DOHH2 (cell line): ENCODE data around the gene FOXF2.

ENCODE experiments used
- H3F3A ChIP-seq: fragments of 200-600 bp; sonication (generic), shearing (Covaris generic); 2 replicates; pipeline ENCODE4 v1.6.0; 2016; ENCODE audit warnings: antibody characterized with exemption, mild to moderate bottlenecking; ENCODE audit not compliant: control insufficient read depth, insufficient read depth
- H3K27ac ChIP-seq: fragments of 200-600 bp; sonication (generic); 2 replicates; pipeline ENCODE4 v1.5.1; 2014; ENCODE audit warnings: low read depth, mild to moderate bottlenecking, low read length, moderate library complexity
- H3K27me3 ChIP-seq: fragments of 200-600 bp; sonication (generic); 2 replicates; pipeline ENCODE4 v1.6.1; 2014; ENCODE audit warnings: mild to moderate bottlenecking, low read length, mixed read lengths; ENCODE audit not compliant: control insufficient read depth
- H3K36me3 ChIP-seq: fragments of 200-600 bp; sonication (generic); 2 replicates; pipeline ENCODE4 v1.6.1; 2014; ENCODE audit warnings: mild to moderate bottlenecking, low read length, moderate library complexity, mixed read lengths; ENCODE audit not compliant: control insufficient read depth
- H3K4me1 ChIP-seq: fragments of 200-600 bp; sonication (generic); 2 replicates; pipeline ENCODE4 v1.6.1; 2014; ENCODE audit warnings: mild to moderate bottlenecking, low read length, mixed read lengths; ENCODE audit not compliant: control insufficient read depth
- H3K4me2 ChIP-seq: fragments of 200-600 bp; sonication (generic); 2 replicates; pipeline ENCODE4 v1.6.0; 2014; ENCODE audit warnings: mild to moderate bottlenecking, low read length, moderate library complexity
- H3K4me3 ChIP-seq: fragments of 200-600 bp; sonication (generic); 2 replicates; pipeline ENCODE4 v1.5.1; 2014; ENCODE audit warnings: mild to moderate bottlenecking, low read length, mixed read lengths
- H3K79me2 ChIP-seq: fragments of 200-600 bp; sonication (generic); 2 replicates; pipeline ENCODE4 v1.6.1; 2014; ENCODE audit warnings: mild to moderate bottlenecking, low read length, mixed read lengths; ENCODE audit not compliant: control insufficient read depth
- H3K9me2 ChIP-seq: fragments of 200-600 bp; sonication (generic); replicated peaks from 2 replicates; pipeline ENCODE4 v1.6.1; 2014; ENCODE audit warnings: mild to moderate bottlenecking, low read length, mixed read lengths; ENCODE audit not compliant: control insufficient read depth
- H3K9me3 ChIP-seq: fragments of 200-600 bp; sonication (generic); 2 replicates; pipeline ENCODE4 v1.6.1; 2014; ENCODE audit warnings: antibody characterized with exemption, low read length, mixed read lengths; ENCODE audit not compliant: control insufficient read depth, insufficient read depth
- H4K20me1 ChIP-seq: fragments of 200-600 bp; sonication (generic); 2 replicates; pipeline ENCODE4 v1.6.0; 2014; ENCODE audit warnings: low read depth, mild to moderate bottlenecking, antibody characterized with exemption, low read length, moderate library complexity; ENCODE audit not compliant: control insufficient read depth, insufficient read depth
- EZH2phosphoT487 ChIP-seq: fragments of 200-600 bp; sonication (generic); IDR thresholded peaks from 2 replicates; pipeline ENCODE4 v1.6.1; 2017; ENCODE audit warnings: borderline replicate concordance, mild to moderate bottlenecking, antibody characterized with exemption, low read length, moderate library complexity, mixed read lengths
- TF ChIP-seq, protein P1 (sequence below): fragments of 200-600 bp; sonication (generic); IDR thresholded peaks from one replicate; pipeline ENCODE4 v1.5.1; 2014; ENCODE audit warnings: antibody characterized with exemption, mild to moderate bottlenecking, low read depth, low read length; ENCODE audit not compliant: poor library complexity, severe bottlenecking

The FOXF2 gene

DNA sequence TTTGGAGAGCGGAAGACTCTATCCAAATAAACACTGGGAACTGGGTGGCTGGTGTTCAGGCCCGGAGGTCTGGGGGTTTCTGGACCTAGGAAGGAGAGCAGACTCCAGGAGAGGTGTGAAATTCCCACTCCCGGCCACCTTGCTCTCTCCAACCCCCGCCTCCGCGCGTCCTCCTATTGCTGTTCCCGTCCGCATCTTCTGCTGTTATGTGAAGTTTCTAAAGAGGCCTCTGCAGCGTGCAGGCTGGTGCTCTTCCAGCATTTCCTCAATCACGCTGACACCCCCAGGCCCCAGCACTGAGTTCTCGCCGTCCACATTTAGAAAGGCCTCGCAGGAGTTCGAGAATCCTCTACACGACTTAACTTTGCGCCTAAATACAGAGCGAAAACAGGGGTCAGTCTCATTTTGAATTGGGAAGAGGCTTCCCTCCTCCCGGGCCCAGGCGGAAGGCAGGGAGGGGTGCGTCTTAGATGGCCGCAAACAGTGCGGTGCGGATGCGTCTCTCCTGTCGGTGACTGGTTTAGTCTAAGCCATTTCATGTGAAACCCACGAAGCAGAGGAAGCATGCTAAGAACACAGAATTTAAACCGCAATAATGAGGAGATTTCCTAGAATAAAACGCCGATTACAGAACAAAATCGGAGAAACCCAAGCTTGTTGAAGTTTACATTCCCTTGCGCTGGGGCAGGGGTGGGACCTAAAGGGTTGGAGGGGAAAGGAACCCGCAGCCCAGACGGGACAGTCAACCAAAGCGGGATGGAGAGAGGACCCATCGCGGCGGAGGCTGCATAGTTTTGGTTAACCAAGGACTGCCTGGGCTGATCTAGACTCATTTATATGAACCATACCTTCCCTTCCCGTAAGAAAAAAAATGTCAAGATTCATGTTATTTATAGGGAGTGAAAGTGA, 4.0 kb upstream of the FOXF2 start:
- no peaks in the 10 kb centered on the region for H4K20me1 ChIP-seq
- H3K9me3 ChIP-seq: no peaks in the 10 kb centered on the region
- peaks cover 15% of the 10 kb centered on the region for H3K27me3 ChIP-seq
- H3K4me3 ChIP-seq: no peak overlapping the region
- H3K36me3 ChIP-seq: no peaks in the 10 kb centered on the region
- no peaks in the 10 kb centered on the region for H3K4me1 ChIP-seq
- H3K79me2 ChIP-seq: no peaks in the 10 kb centered on the region
- no peaks in the 10 kb centered on the region for H3K9me2 ChIP-seq
- TF ChIP-seq, protein P1, sequence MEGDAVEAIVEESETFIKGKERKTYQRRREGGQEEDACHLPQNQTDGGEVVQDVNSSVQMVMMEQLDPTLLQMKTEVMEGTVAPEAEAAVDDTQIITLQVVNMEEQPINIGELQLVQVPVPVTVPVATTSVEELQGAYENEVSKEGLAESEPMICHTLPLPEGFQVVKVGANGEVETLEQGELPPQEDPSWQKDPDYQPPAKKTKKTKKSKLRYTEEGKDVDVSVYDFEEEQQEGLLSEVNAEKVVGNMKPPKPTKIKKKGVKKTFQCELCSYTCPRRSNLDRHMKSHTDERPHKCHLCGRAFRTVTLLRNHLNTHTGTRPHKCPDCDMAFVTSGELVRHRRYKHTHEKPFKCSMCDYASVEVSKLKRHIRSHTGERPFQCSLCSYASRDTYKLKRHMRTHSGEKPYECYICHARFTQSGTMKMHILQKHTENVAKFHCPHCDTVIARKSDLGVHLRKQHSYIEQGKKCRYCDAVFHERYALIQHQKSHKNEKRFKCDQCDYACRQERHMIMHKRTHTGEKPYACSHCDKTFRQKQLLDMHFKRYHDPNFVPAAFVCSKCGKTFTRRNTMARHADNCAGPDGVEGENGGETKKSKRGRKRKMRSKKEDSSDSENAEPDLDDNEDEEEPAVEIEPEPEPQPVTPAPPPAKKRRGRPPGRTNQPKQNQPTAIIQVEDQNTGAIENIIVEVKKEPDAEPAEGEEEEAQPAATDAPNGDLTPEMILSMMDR: no peak
- no peak for TF ChIP-seq EZH2phosphoT487
- no peak overlapping the region for H3K27ac ChIP-seq
- no peaks in the 10 kb centered on the region for H3F3A ChIP-seq
- no peak overlapping the region for H3K4me2 ChIP-seq

GRCh38 chr6:1386038-1386709, 3.2 kb upstream of the FOXF2 start:
- H3K27me3 ChIP-seq: peaks cover 7% of the 10 kb centered on the region
- no peak overlapping the region for H3K27ac ChIP-seq
- H3K4me1 ChIP-seq: no peaks in the 10 kb centered on the region

DNA sequence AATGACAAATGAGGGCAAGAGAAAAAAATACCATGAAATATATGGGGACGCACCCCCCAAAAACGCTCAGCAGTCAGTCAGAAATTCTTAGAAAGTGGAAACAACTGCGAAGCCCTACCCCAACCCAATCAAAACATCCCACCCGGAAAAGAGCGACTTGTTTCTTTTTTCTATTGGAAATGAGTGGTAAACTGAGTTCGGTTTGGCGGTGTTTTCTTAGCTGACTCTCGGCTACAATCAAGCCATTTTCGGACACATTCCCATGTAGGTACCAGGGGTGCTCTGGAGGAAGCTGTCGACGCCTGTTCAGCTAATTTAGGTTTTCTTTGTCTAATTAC, 1.9 kb upstream of the FOXF2 start:
- no peaks in the 10 kb centered on the region for H4K20me1 ChIP-seq

More at GRCh38 chr6:1386038-1386709, 3.2 kb upstream of the FOXF2 start:
- no peak overlapping the region for H3K4me3 ChIP-seq
- no peak overlapping the region for H3K4me2 ChIP-seq
- H3K9me3 ChIP-seq: no peaks in the 10 kb centered on the region
- no peaks in the 10 kb centered on the region for H3K9me2 ChIP-seq
- no peak for TF ChIP-seq EZH2phosphoT487
- TF ChIP-seq, protein P1: no peak
- H3K36me3 ChIP-seq: no peaks in the 10 kb centered on the region
- H3F3A ChIP-seq: no peaks in the 10 kb centered on the region
- H4K20me1 ChIP-seq: no peaks in the 10 kb centered on the region
- H3K79me2 ChIP-seq: no peaks in the 10 kb centered on the region

More for the DNA sequence above, 1.9 kb upstream of the FOXF2 start:
- Histone ChIP-seq H3K79me2 (no peaks in the 10 kb centered on the region), H3K9me3 (no peaks in the 10 kb centered on the region), H3K27me3 (peaks cover 4% of the 10 kb centered on the region), H3F3A (no peaks in the 10 kb centered on the region), H3K4me3 (no peak overlapping the region), H3K4me1 (no peaks in the 10 kb centered on the region), H3K36me3 (no peaks in the 10 kb centered on the region), H3K4me2 (no peak overlapping the region), H3K9me2 (no peaks in the 10 kb centered on the region), H3K27ac (no peak overlapping the region)
- TF ChIP-seq, protein P1: no peak
- no peak for TF ChIP-seq EZH2phosphoT487
